ENCODE measurements around the gene FMN1. TPM values are rescaled to one million over a fixed set of nuclear protein-coding genes. Genes with fewer than 3 reads are reported as not detected.

The FMN1 gene
- polyA plus RNA-seq, 1 donor from 2014 or later = 0.40 TPM

DNA sequence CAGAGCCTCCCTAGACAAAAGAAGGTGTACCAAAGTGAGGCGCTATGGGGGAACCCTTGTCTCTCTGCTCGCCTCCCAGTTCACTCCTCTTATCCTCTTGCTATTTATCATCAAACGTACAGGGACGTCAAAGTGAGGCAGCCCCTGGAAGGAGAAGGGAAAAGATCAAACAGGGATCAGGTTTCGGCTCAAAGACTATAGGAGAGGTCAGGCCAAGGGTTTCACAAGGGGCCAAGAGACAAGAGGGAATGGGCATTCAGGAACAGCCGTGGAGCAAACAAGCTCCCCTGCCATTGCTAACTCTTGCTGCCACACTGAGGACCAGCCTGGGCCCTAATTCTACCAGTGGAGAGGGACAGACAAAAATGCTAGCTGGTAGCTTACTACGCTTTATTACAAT lies 308.1 kb downstream of the FMN1 start:
- no peak overlapping the region for H2AFZ ChIP-seq (ENCODE audit: low read depth, low read length)
- no peaks in the 10 kb centered on the region for H3K9me3 ChIP-seq (ENCODE audit: low read length)
- no peak overlapping the region for H3K9ac ChIP-seq (ENCODE audit: low read length)
- no peaks in the 10 kb centered on the region for H3F3A ChIP-seq (ENCODE audit: insufficient read depth, low read length, poor library complexity, severe bottlenecking)
- no peak for TF ChIP-seq POLR2AphosphoS5 (IDR thresholded peaks at IDR 0.05)
- no peak overlapping the region for H3K4me3 ChIP-seq (ENCODE audit: low read length)
- H3K79me2 ChIP-seq (replicated peaks; ENCODE audit: insufficient read depth, low read length) = no peaks in the 10 kb centered on the region
- H3K36me3 ChIP-seq (ENCODE audit: insufficient read depth, low read length) = no peaks in the 10 kb centered on the region
- no peak overlapping the region for H3K4me2 ChIP-seq (ENCODE audit: low read length)
- no peak overlapping the region for H3K27ac ChIP-seq (ENCODE audit: low read length)
- no peaks in the 10 kb centered on the region for H4K20me1 ChIP-seq (ENCODE audit: insufficient read depth)
- no peaks in the 10 kb centered on the region for H3K9me2 ChIP-seq (ENCODE audit: insufficient read depth, low read length)
- H3K27me3 ChIP-seq (ENCODE audit: insufficient read depth, low read depth, low read length) = no peaks in the 10 kb centered on the region

DNA sequence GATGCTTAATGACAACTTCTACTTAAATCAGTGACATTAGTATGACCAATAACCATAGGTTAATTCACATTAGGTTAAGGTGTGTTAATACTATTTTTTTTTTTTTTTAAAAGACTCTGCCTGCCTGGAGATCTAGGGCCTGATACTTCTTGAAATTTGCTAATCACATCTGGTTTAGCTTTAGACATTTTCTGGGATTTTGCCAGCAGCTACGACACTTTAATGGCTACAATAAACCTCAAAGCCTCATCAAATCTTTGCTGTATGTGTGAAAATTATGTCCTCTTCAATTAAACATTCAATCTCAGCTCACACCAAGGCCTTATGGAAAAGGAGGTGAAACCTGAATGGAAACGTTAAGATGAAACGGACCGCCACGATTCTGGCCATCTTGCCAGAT lies 308.8 kb downstream of the FMN1 start:
- TF ChIP-seq TAF1 (IDR thresholded peaks at IDR 0.05; ENCODE audit: low read depth) = no peak
- TF ChIP-seq SMC3 (conservative IDR thresholded peaks at IDR 0.05; ENCODE audit: poor library complexity) = no peak
- TF ChIP-seq, protein P1, sequence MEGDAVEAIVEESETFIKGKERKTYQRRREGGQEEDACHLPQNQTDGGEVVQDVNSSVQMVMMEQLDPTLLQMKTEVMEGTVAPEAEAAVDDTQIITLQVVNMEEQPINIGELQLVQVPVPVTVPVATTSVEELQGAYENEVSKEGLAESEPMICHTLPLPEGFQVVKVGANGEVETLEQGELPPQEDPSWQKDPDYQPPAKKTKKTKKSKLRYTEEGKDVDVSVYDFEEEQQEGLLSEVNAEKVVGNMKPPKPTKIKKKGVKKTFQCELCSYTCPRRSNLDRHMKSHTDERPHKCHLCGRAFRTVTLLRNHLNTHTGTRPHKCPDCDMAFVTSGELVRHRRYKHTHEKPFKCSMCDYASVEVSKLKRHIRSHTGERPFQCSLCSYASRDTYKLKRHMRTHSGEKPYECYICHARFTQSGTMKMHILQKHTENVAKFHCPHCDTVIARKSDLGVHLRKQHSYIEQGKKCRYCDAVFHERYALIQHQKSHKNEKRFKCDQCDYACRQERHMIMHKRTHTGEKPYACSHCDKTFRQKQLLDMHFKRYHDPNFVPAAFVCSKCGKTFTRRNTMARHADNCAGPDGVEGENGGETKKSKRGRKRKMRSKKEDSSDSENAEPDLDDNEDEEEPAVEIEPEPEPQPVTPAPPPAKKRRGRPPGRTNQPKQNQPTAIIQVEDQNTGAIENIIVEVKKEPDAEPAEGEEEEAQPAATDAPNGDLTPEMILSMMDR (IDR thresholded peaks at IDR 0.05; ENCODE audit: poor library complexity, severe bottlenecking) = no peak
- no peak for TF ChIP-seq EP300 (conservative IDR thresholded peaks at IDR 0.05; ENCODE audit: poor library complexity, severe bottlenecking)
- no peak for TF ChIP-seq RAD21 (conservative IDR thresholded peaks at IDR 0.05)
- TF ChIP-seq, protein P2, sequence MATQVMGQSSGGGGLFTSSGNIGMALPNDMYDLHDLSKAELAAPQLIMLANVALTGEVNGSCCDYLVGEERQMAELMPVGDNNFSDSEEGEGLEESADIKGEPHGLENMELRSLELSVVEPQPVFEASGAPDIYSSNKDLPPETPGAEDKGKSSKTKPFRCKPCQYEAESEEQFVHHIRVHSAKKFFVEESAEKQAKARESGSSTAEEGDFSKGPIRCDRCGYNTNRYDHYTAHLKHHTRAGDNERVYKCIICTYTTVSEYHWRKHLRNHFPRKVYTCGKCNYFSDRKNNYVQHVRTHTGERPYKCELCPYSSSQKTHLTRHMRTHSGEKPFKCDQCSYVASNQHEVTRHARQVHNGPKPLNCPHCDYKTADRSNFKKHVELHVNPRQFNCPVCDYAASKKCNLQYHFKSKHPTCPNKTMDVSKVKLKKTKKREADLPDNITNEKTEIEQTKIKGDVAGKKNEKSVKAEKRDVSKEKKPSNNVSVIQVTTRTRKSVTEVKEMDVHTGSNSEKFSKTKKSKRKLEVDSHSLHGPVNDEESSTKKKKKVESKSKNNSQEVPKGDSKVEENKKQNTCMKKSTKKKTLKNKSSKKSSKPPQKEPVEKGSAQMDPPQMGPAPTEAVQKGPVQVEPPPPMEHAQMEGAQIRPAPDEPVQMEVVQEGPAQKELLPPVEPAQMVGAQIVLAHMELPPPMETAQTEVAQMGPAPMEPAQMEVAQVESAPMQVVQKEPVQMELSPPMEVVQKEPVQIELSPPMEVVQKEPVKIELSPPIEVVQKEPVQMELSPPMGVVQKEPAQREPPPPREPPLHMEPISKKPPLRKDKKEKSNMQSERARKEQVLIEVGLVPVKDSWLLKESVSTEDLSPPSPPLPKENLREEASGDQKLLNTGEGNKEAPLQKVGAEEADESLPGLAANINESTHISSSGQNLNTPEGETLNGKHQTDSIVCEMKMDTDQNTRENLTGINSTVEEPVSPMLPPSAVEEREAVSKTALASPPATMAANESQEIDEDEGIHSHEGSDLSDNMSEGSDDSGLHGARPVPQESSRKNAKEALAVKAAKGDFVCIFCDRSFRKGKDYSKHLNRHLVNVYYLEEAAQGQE (IDR thresholded peaks at IDR 0.05; ENCODE audit: borderline replicate concordance) = no peak
- TF ChIP-seq MXI1 (conservative IDR thresholded peaks at IDR 0.05; ENCODE audit: poor library complexity, severe bottlenecking) = no peak
- no peak for TF ChIP-seq POLR2AphosphoS5 (IDR thresholded peaks at IDR 0.05)
- no peak for TF ChIP-seq EZH2 (IDR thresholded peaks at IDR 0.05; ENCODE audit: borderline replicate concordance, insufficient read depth, low read length, poor library complexity, severe bottlenecking)
- Histone ChIP-seq H3K9me2 (ENCODE audit: insufficient read depth, low read length) (no peaks in the 10 kb centered on the region), H3K27me3 (ENCODE audit: insufficient read depth, low read depth, low read length) (no peaks in the 10 kb centered on the region), H3K9me3 (ENCODE audit: low read length) (no peaks in the 10 kb centered on the region), H3K27ac (ENCODE audit: low read length) (no peak overlapping the region), H3K79me2 (replicated peaks; ENCODE audit: insufficient read depth, low read length) (no peaks in the 10 kb centered on the region), H3K4me2 (ENCODE audit: low read length) (no peak overlapping the region), H4K20me1 (ENCODE audit: insufficient read depth) (no peaks in the 10 kb centered on the region), H3K9ac (ENCODE audit: low read length) (no peak overlapping the region), H2AFZ (ENCODE audit: low read depth, low read length) (no peak overlapping the region), H3K4me3 (ENCODE audit: low read length) (no peak overlapping the region), H3F3A (ENCODE audit: insufficient read depth, low read length, poor library complexity, severe bottlenecking) (no peaks in the 10 kb centered on the region), H3K36me3 (ENCODE audit: insufficient read depth, low read length) (no peaks in the 10 kb centered on the region)

DNA sequence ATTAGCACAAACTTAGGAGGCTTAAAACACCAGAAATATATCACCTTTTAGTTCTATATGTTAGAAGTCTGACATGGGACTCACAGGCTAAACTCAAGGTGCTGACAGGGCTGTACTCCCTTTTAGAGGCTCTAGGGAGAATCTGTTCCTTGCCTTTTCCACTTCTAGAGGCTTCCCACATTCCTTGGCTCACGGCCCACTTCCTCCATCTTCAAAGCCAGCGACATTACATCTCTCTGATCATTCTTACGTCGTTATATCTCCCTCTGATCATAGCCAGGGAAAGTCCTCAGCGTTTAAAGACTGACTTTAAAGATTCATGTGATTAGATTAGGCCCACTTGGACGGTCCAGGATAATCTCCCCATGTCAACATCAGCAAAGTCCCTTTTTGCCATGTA lies 310.4 kb downstream of the FMN1 start:
- no peak overlapping the region for H3K4me2 ChIP-seq (ENCODE audit: low read length)
- no peaks in the 10 kb centered on the region for H3K36me3 ChIP-seq (ENCODE audit: insufficient read depth, low read length)
- no peaks in the 10 kb centered on the region for H3K27me3 ChIP-seq (ENCODE audit: insufficient read depth, low read depth, low read length)
- H2AFZ ChIP-seq (ENCODE audit: low read depth, low read length) = no peak overlapping the region
- H3K9me3 ChIP-seq (ENCODE audit: low read length) = no peaks in the 10 kb centered on the region
- H4K20me1 ChIP-seq (ENCODE audit: insufficient read depth) = no peaks in the 10 kb centered on the region
- H3F3A ChIP-seq (ENCODE audit: insufficient read depth, low read length, poor library complexity, severe bottlenecking) = no peaks in the 10 kb centered on the region
- H3K9me2 ChIP-seq (ENCODE audit: insufficient read depth, low read length) = no peaks in the 10 kb centered on the region
- no peak overlapping the region for H3K4me3 ChIP-seq (ENCODE audit: low read length)
- H3K9ac ChIP-seq (ENCODE audit: low read length) = no peak overlapping the region
- H3K27ac ChIP-seq (ENCODE audit: low read length) = no peak overlapping the region
- no peak for TF ChIP-seq TAF1 (IDR thresholded peaks at IDR 0.05; ENCODE audit: low read depth)
- no peak for TF ChIP-seq SMC3 (conservative IDR thresholded peaks at IDR 0.05; ENCODE audit: poor library complexity)
- no peak for TF ChIP-seq RAD21 (conservative IDR thresholded peaks at IDR 0.05)
- no peak for TF ChIP-seq EP300 (conservative IDR thresholded peaks at IDR 0.05; ENCODE audit: poor library complexity, severe bottlenecking)
- no peak for TF ChIP-seq POLR2AphosphoS5 (IDR thresholded peaks at IDR 0.05)
- TF ChIP-seq, protein P2 (IDR thresholded peaks at IDR 0.05; ENCODE audit: borderline replicate concordance) = no peak
- no peak for TF ChIP-seq MXI1 (conservative IDR thresholded peaks at IDR 0.05; ENCODE audit: poor library complexity, severe bottlenecking)
- TF ChIP-seq, protein P1 (IDR thresholded peaks at IDR 0.05; ENCODE audit: poor library complexity, severe bottlenecking) = no peak
- TF ChIP-seq EZH2 (IDR thresholded peaks at IDR 0.05; ENCODE audit: borderline replicate concordance, insufficient read depth, low read length, poor library complexity, severe bottlenecking) = no peak
- H3K79me2 ChIP-seq (replicated peaks; ENCODE audit: insufficient read depth, low read length) = no peaks in the 10 kb centered on the region
